ENCODE data around the gene RASL11B.

DNA sequence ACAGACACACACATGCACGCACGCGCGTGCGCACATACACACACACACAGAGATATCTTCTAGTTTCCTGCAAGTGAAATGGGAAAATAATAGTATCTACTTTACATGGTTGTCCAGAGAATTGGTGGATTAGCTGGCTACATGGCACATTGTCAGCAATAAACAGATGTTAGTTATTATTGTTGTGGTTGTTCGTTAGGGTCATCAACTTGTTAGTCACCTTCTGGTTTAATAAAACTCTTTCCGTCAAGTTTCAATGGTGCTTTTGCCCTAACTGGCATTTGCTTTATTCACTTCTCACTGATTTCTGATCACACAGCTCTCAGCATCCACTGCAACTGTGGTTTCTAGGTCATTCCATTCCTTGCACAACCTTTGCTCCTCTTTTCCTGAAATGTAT, 25.4 kb upstream of the RASL11B start:
- no peak for TF ChIP-seq POLR2A (IDR thresholded peaks at IDR 0.05)
- TF ChIP-seq POLR2AphosphoS5 (IDR thresholded peaks at IDR 0.05), result no peak
- no peak for TF ChIP-seq CTCF (IDR thresholded peaks at IDR 0.05)

Data from suprapubic skin (tissue), 4 donors.